SK-N-SH (cell line): ENCODE measurements around the gene TRAF2. TPM values are rescaled to one million over a fixed set of nuclear protein-coding genes. Genes with fewer than 3 reads are reported as not detected.

Source experiments
- CTCF ChIA-PET: fragments of 300-600, 350-600 bp; formaldehyde crosslinking; extraction: SDS; loops from one replicate; lab custom pipeline; 2021; lab: Yijun Ruan, JAX
- POLR2A ChIA-PET: fragments of 350-600 bp; sonication (Branson Sonifier 250); formaldehyde crosslinking; extraction: SDS; loops from one replicate; lab custom pipeline; 2020; ENCODE audit warnings: antibody characterized with exemption, inconsistent platforms; lab: Yijun Ruan, JAX
- DNase-seq: peaks from one replicate; pipeline ENCODE4 v3.0.0; 2012
- H2AFZ ChIP-seq: fragments of 200-600 bp; sonication (generic); 2 replicates; pipeline ENCODE4 v1.8.1; 2016; ENCODE audit warnings: antibody characterized with exemption, mild to moderate bottlenecking, low read depth
- H3F3A ChIP-seq: fragments of 200-600 bp; sonication (generic); replicated peaks from 2 replicates; pipeline ENCODE3; 2016; ENCODE audit warnings: antibody characterized with exemption, mild to moderate bottlenecking; ENCODE audit not compliant: insufficient read depth
- H3K27ac ChIP-seq, 2 experiments: fragments of 200-500 bp in 1 of 2; fragments of 200-600 bp in 1 of 2; sonication (Bioruptor generic) in 1 of 2; sonication (generic), shearing (Covaris generic) in 1 of 2; 2 replicates each; pipeline versions ENCODE4 v1.5.1 to v1.6.1; 2014 to 2016; ENCODE audit warnings: low read depth in 2 of 2, inconsistent platforms in 1 of 2, low read length in 1 of 2, mild to moderate bottlenecking in 1 of 2, mixed read lengths in 1 of 2
- H3K27me3 ChIP-seq: fragments of 200-600 bp; sonication (generic), shearing (Covaris generic); 2 replicates; pipeline ENCODE4 v1.6.1; 2016; ENCODE audit warnings: mixed run types; ENCODE audit not compliant: insufficient read depth
- H3K36me3 ChIP-seq, 2 experiments: fragments of 200-500 bp in 1 of 2; fragments of 200-600 bp in 1 of 2; sonication (Bioruptor generic) in 1 of 2; sonication (generic) in 1 of 2; replicated peaks in 1 of 2; 2 replicates each; pipeline versions ENCODE3 to v1.5.1; 2014 to 2016; ENCODE audit warnings: low read length in 1 of 2, mild to moderate bottlenecking in 1 of 2; ENCODE audit not compliant: insufficient read depth in 2 of 2, control insufficient read depth in 1 of 2
- H3K4me1 ChIP-seq, 2 experiments: fragments of 200-500 bp in 1 of 2; fragments of 200-600 bp in 1 of 2; sonication (Bioruptor generic) in 1 of 2; sonication (generic), shearing (Covaris generic) in 1 of 2; 2 replicates each; pipeline versions ENCODE4 v1.5.1 to v1.6.1; 2014 to 2016; ENCODE audit warnings: low read depth in 1 of 2, low read length in 1 of 2, mixed run types in 1 of 2; ENCODE audit not compliant: insufficient read depth in 2 of 2, control insufficient read depth in 1 of 2
- H3K4me2 ChIP-seq: fragments of 200-600 bp; sonication (generic), shearing (Covaris generic); 2 replicates; pipeline ENCODE4 v1.6.1; 2017; ENCODE audit warnings: mixed run types
- H3K4me3 ChIP-seq, 2 experiments: fragments of 200-500 bp in 1 of 2; fragments of 200-600 bp in 1 of 2; sonication (Bioruptor generic) in 1 of 2; sonication (generic), shearing (Covaris generic) in 1 of 2; 2 replicates each; pipeline versions ENCODE4 v1.5.1 to v1.8.1; 2014 to 2016; ENCODE audit warnings: low read depth in 2 of 2, inconsistent platforms in 1 of 2, low read length in 1 of 2, mild to moderate bottlenecking in 1 of 2, mixed read lengths in 1 of 2, moderate library complexity in 1 of 2
- H3K79me2 ChIP-seq: fragments of 200-600 bp; sonication (generic); 2 replicates; pipeline ENCODE4 v1.8.1; 2017; ENCODE audit warnings: mild to moderate bottlenecking; ENCODE audit not compliant: insufficient read depth
- H3K9ac ChIP-seq: fragments of 200-600 bp; sonication (generic); 2 replicates; pipeline ENCODE4 v1.6.1; 2017; ENCODE audit warnings: mixed run types
- H3K9me2 ChIP-seq: fragments of 200-600 bp; sonication (generic); 2 replicates; pipeline ENCODE4 v1.6.1; 2017; ENCODE audit warnings: mixed run types
- H3K9me3 ChIP-seq: fragments of 200-600 bp; sonication (generic); 2 replicates; pipeline ENCODE4 v1.6.1; 2017; ENCODE audit warnings: mixed run types, mild to moderate bottlenecking, moderate library complexity
- H4K20me1 ChIP-seq: fragments of 200-600 bp; sonication (generic); 2 replicates; pipeline ENCODE4 v1.6.1; 2017; ENCODE audit warnings: mild to moderate bottlenecking, mixed run types; ENCODE audit not compliant: insufficient read depth
- CTCF ChIP-seq: fragments of 200-600 bp; sonication (generic); IDR thresholded peaks from 2 replicates; pipeline ENCODE4 v1.6.1; 2017; ENCODE audit warnings: antibody characterized with exemption, mild to moderate bottlenecking, moderate library complexity
- EP300 ChIP-seq, 2 experiments: IDR thresholded peaks; 2 replicates each; pipeline versions ENCODE4 v1.4.0 to v1.6.1; 2012; ENCODE audit warnings: borderline replicate concordance in 1 of 2, low read depth in 1 of 2, low read length in 1 of 2
- FOSL2 ChIP-seq: IDR thresholded peaks from 2 replicates; pipeline ENCODE4 v1.4.0; 2012; ENCODE audit warnings: low read depth, mild to moderate bottlenecking, moderate library complexity, borderline replicate concordance
- FOXJ3 ChIP-seq: sonication (generic); formaldehyde crosslinking; IDR thresholded peaks from 2 replicates; pipeline ENCODE4 v1.5.1; 2020; ENCODE audit warnings: mild to moderate bottlenecking, missing genetic modification reagents
- JUND ChIP-seq: IDR thresholded peaks from 2 replicates; pipeline ENCODE4 v1.4.0; 2012
- MAX ChIP-seq: IDR thresholded peaks from 2 replicates; pipeline ENCODE4 v1.4.0; 2012; ENCODE audit warnings: low read depth
- MEF2A ChIP-seq: IDR thresholded peaks from 2 replicates; pipeline ENCODE4 v1.4.0; 2012; ENCODE audit warnings: low read depth, borderline replicate concordance
- MXI1 ChIP-seq: IDR thresholded peaks from 2 replicates; pipeline ENCODE4 v1.6.1; 2012; ENCODE audit warnings: mild to moderate bottlenecking, low read depth, low read length, improper control_type of control experiment
- PBX3 ChIP-seq: IDR thresholded peaks from 2 replicates; pipeline ENCODE4; 2012
- RAD21 ChIP-seq: IDR thresholded peaks from 2 replicates; pipeline ENCODE4 v1.6.1; 2012; ENCODE audit warnings: mild to moderate bottlenecking, low read length
- RCOR1 ChIP-seq: fragments of 150-350 bp; IDR thresholded peaks from 2 replicates; pipeline ENCODE4 v1.6.1; 2017; ENCODE audit warnings: antibody characterized with exemption, low read length
- REST ChIP-seq: IDR thresholded peaks from 2 replicates; pipeline ENCODE4 v1.6.1; 2012; ENCODE audit warnings: mild to moderate bottlenecking, low read depth, low read length, moderate library complexity
- SMC3 ChIP-seq: IDR thresholded peaks from 2 replicates; pipeline ENCODE4 v1.6.1; 2012; ENCODE audit warnings: low read depth, low read length, improper control_type of control experiment
- TEAD4 ChIP-seq: IDR thresholded peaks from 2 replicates; pipeline ENCODE4 v1.4.0; 2012; ENCODE audit warnings: mild to moderate bottlenecking, borderline replicate concordance; ENCODE audit not compliant: insufficient read depth
- ZBTB33 ChIP-seq: IDR thresholded peaks from 2 replicates; pipeline ENCODE4 v1.4.0; 2012; ENCODE audit warnings: low read depth, borderline replicate concordance
- WGBS: methylation state at CpG from one replicate; pipeline ENCODE4 v1.1.6; 2017; ENCODE audit warnings: low lambda C conversion rate; 5-methylcytosine and 5-hydroxymethylcytosine counted together
- polyA plus RNA-seq, 3 experiments: library from polyadenylated mRNA; depleted of rRNA; stranded (reverse); fragments of >200 nt; gene quantifications; 2 replicates each; pipeline ENCODE4 v1.2.3, GENCODE V29; 2012

Gene TRAF2
- polyA plus RNA-seq, 1 of the 3 experiments (the other 2 are of a cell fraction), result 15.4 TPM

- no peaks in the 10 kb centered on the region for H3K27me3 ChIP-seq
- H3K4me1 ChIP-seq, result peaks cover 0 to 8% of the 10 kb centered on the region in 2 experiments; a peak in 1 of 4 replicates
- H2AFZ ChIP-seq, result no peak overlapping the region
- no peaks in the 10 kb centered on the region for H3F3A ChIP-seq
- CTCF ChIA-PET, result interaction anchor here (1.8 kb wide), 1 partner anchor 13 kb away, joined by 8 read pairs; no protein-coding TSS in a partner anchor
- H3K4me2 ChIP-seq, result no peak overlapping the region
- no peaks in the 10 kb centered on the region for H4K20me1 ChIP-seq
- H3K9me2 ChIP-seq, result no peaks in the 10 kb centered on the region
- H3K9ac ChIP-seq, result no peak overlapping the region
- no peak for DNase-seq
- TF ChIP-seq TEAD4 (no peak), MEF2A (no peak), PBX3 (no peak)
- POLR2A ChIA-PET, result no interaction called here
- H3K79me2 ChIP-seq, result no peaks in the 10 kb centered on the region
- H3K9me3 ChIP-seq, result no peaks in the 10 kb centered on the region
- WGBS, result 85% methylated on average over 9 of the region's 15 CpGs
- H3K27ac ChIP-seq, result no peak overlapping the region; a peak in 1 of 4 replicates
- no peaks in the 10 kb centered on the region for H3K36me3 ChIP-seq
- H3K4me3 ChIP-seq, result no peak overlapping the region
Measured at GRCh38 chr9:136960938-136961275, 74.6 kb downstream of the TRAF2 start.

GRCh38 chr9:136961279-136962065 is 75.2 kb downstream of the TRAF2 start:
- TF ChIP-seq SMC3, result no peak
- no peak for TF ChIP-seq EP300 (IDR thresholded peaks at IDR 0.05; ENCODE audit: borderline replicate concordance in 1 of 2, low read depth in 1 of 2, low read length in 1 of 2)
- TF ChIP-seq MXI1, result no peak
- TF ChIP-seq JUND, result no peak
- no peak for TF ChIP-seq CTCF
- TF ChIP-seq REST, result no peak
- no peak for TF ChIP-seq MAX
- no peak for TF ChIP-seq PBX3
- TF ChIP-seq RAD21, result no peak
- TF ChIP-seq TEAD4, result no peak
- no peak for TF ChIP-seq ZBTB33
- no peak for TF ChIP-seq FOXJ3 (CRISPR knock-in tag)
- no peak for TF ChIP-seq RCOR1
- no peak for TF ChIP-seq FOSL2
- TF ChIP-seq, all 33 proteins: peak for 0
- H3K27me3 ChIP-seq, result no peaks in the 10 kb centered on the region
- no peak overlapping the region for H3K9ac ChIP-seq
- no peak overlapping the region for H3K4me3 ChIP-seq
- H2AFZ ChIP-seq, result no peak overlapping the region
- peak; percentile 66 for DNase-seq
- 74% methylated on average over 12 of the region's 23 CpGs for WGBS
- no peaks in the 10 kb centered on the region for H4K20me1 ChIP-seq
- ChIA-PET POLR2A (no interaction called here), CTCF (interaction anchor here (1.0 to 1.6 kb wide), 2 partner anchors 9 to 17 kb away, joined by 4 to 6 read pairs; partner anchors contain the start of genes C8G and FBXW5)
- H3K9me3 ChIP-seq, result no peaks in the 10 kb centered on the region
- H3F3A ChIP-seq, result no peaks in the 10 kb centered on the region
- no peaks in the 10 kb centered on the region for H3K36me3 ChIP-seq
- no peaks in the 10 kb centered on the region for H3K79me2 ChIP-seq
- H3K4me1 ChIP-seq, result peaks cover 0 to 8% of the 10 kb centered on the region in 2 experiments; a peak in 1 of 4 replicates
- no peaks in the 10 kb centered on the region for H3K9me2 ChIP-seq
- H3K4me2 ChIP-seq, result no peak overlapping the region
- no peak overlapping the region; a peak in 1 of 4 replicates for H3K27ac ChIP-seq
